SK-N-MC (cell line): ENCODE results near the gene RCOR3.
"Not testable (repeated sequence)": the region's sequence is repeated elsewhere in the genome, so short reads cannot be mapped to it uniquely, and the experiment has no call there.

Experiments used
- DNase-seq: peaks from one replicate; pipeline ENCODE4 v3.0.0-alpha.2; 2011; ENCODE audit warnings: low read depth, low spot score
- H3K27ac ChIP-seq: fragments of 200-600 bp; sonication (generic); 2 replicates; pipeline ENCODE4 v1.5.1; 2016; ENCODE audit warnings: mixed run types
- H3K36me3 ChIP-seq: fragments of 200-600 bp; sonication (generic); 2 replicates; pipeline ENCODE4 v1.6.1; 2017; ENCODE audit warnings: antibody characterized with exemption, low read length, mixed read lengths; ENCODE audit not compliant: insufficient read depth
- H3K4me3 ChIP-seq: fragments of 200-600 bp; sonication (generic); 2 replicates; pipeline ENCODE4 v1.5.1; 2016
- H3K9ac ChIP-seq: fragments of 200-600 bp; sonication (generic); 2 replicates; pipeline ENCODE4 v1.8.0; 2017; ENCODE audit warnings: mixed run types, mixed read lengths; ENCODE audit not compliant: insufficient read length
- H3K9me3 ChIP-seq: fragments of 200-600 bp; sonication (generic); 2 replicates; pipeline ENCODE4 v1.6.1; 2017; ENCODE audit warnings: low read depth, mild to moderate bottlenecking, antibody characterized with exemption, low read length, moderate library complexity, mixed read lengths
- EZH2 ChIP-seq: fragments of 200-600 bp; sonication (generic); IDR thresholded peaks from one replicate; pipeline ENCODE4 v1.6.1; 2017; ENCODE audit warnings: antibody characterized with exemption
- FOXP2 ChIP-seq: optimal IDR thresholded peaks from 2 replicates; pipeline ENCODE3; 2011; ENCODE audit warnings: mild to moderate bottlenecking, moderate library complexity; ENCODE audit not compliant: insufficient read depth; ENCODE audit errors: extremely low read length, control extremely low read depth
- POLR2AphosphoS5 ChIP-seq: IDR thresholded peaks from 2 replicates; pipeline ENCODE4 v1.6.1; 2012; ENCODE audit warnings: mild to moderate bottlenecking, low read depth, low read length, borderline replicate concordance

The RCOR3 gene

DNA sequence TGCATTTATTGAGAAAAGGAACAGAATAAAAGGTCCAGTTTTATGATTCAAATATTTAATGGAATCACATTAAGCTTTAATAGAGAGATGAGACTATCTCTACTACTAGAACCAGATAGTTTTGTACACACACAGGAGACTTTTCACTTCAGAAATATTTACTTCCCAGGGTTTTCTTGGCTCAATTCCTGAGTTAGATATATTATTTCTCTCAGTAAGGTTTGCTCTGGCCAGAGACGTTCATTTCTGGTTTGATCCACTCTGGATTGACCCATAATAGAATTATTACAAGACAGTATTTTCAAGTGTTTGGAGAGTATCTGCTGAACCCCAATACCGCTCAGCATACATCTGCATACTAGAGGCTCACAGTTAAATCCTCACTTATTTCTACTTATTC lies 1.3 kb upstream of the RCOR3 start:
- Histone ChIP-seq H3K9me3 (no peaks in the 10 kb centered on the region), H3K36me3 (peaks cover 4% of the 10 kb centered on the region), H3K27ac (peak overlapping the region; percentile 99), H3K9ac (peak overlapping the region; percentile 98), H3K4me3 (peak overlapping the region; percentile 98)
- no peak for DNase-seq
- TF ChIP-seq POLR2AphosphoS5, result no peak
- no peak for TF ChIP-seq EZH2
- TF ChIP-seq FOXP2, result no peak

DNA sequence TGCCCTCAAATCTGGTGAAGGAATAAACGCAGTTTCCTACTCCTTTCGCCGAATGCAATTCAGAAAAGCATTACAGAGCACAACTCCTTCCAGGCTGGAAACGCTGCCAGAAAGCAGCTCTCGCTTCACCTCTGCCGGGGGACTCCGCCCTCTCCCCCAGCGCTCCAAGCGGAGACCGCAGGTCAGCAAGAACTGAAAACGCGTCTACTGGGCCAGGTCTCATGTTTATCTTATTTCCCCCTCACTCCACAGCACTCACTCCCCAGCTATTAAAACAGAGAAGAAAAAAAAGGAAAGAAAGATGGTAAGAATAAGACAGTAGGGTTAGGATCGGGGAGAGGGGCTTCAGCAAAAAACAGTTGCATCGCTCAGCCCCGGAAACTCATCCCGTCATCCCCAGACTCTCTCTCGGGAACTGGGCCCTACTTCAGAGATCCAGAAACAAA lies 833 bp upstream of the RCOR3 start:
- Histone ChIP-seq H3K9ac (peak overlapping the region; percentile 98), H3K9me3 (no peaks in the 10 kb centered on the region), H3K4me3 (peak overlapping the region; percentile 98), H3K36me3 (peaks cover 5% of the 10 kb centered on the region), H3K27ac (peak overlapping the region; percentile 99)
- DNase-seq, result no peak
- no peak; the same call in 1 of the 2 replicates for TF ChIP-seq POLR2AphosphoS5
- no peak for TF ChIP-seq FOXP2
- TF ChIP-seq EZH2, result no peak

DNA sequence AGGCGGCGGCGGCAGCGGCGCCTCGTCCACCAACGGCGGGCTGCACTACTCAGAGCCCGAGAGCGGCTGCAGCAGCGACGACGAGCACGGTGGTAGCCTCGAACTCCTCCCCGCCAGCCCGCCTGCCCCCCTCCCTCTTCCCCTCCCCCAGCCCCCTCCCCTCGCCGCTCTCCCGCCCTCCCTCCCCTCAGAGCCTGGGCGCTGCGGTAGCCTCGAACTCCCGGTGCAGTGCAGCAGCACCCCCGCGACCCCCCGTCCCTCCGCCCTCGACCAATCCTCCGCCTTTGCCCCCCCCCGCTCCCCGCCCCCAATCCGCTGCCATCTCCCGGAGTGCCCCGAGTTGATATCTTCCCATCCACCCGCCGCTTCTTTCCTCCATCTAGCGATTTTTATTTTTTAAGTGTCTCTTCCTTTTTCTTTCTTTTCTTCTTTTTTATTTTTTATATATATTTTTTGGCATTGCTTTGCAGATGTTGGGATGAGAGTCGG lies 516 bp downstream of the RCOR3 start:
- H3K36me3 ChIP-seq, result peaks cover 15% of the 10 kb centered on the region
- peak overlapping the region; percentile 98 for H3K4me3 ChIP-seq
- no peaks in the 10 kb centered on the region for H3K9me3 ChIP-seq
- peak overlapping the region; percentile 97 for H3K27ac ChIP-seq
- DNase-seq, result no peak
- H3K9ac ChIP-seq, result peak overlapping the region; percentile 94
- TF ChIP-seq FOXP2, result no peak
- TF ChIP-seq EZH2, result no peak
- TF ChIP-seq POLR2AphosphoS5, result no peak

DNA sequence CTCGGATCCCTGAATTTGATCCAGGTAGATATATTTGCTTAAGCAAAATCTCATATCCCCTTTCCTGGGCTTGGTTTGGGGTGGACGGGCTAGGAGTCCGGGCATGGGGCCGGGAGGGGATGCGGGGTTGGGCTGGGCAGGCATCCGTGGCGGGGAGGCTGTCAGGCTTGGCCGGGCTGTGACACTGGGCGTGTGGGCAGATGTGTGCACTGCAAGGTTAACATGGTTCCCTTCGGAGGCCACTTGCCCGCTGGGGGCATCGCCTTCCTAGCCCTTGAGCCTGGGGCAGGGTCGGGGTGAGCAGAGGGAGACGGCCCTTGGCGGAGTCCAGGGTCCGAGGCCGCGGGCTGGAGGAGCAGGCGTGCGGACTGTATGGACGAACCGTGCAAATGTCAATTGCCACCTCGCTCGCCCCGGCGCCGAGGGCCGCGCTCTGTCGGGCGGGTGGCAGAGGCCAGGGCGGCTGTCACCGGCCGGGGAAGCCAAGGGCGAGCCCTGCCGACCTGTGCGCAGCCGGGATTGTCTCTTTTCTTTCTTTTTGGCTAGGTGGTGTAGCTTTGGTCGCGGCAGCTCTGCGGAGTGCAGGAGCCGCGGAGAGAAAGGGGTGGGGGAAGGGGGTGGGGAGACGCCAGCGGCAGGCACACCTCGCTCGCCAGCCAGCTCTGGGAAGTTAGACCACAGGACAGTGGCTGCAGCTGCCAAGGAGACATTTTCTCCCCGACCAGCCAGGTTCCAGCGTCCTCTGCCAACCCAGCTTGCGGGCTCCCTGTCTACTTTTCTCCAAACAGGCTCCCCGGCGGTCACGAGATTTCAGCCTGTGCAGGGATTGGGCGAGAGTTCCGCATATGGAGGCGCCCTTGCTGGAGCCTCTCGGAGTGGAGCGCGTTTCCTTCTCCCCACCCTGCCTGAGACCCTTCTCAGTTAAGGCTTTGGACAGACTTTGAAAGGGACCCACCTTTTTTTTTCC lies 1.3 kb downstream of the RCOR3 start:
- peak; percentile 87 for TF ChIP-seq POLR2AphosphoS5
- TF ChIP-seq FOXP2, result no peak
- no peak for TF ChIP-seq EZH2
- Histone ChIP-seq H3K27ac (peak overlapping the region; percentile 79), H3K4me3 (peak overlapping the region; percentile 98), H3K9me3 (no peaks in the 10 kb centered on the region), H3K9ac (peak overlapping the region; percentile 81), H3K36me3 (peaks cover 18% of the 10 kb centered on the region)
- no peak for DNase-seq

DNA sequence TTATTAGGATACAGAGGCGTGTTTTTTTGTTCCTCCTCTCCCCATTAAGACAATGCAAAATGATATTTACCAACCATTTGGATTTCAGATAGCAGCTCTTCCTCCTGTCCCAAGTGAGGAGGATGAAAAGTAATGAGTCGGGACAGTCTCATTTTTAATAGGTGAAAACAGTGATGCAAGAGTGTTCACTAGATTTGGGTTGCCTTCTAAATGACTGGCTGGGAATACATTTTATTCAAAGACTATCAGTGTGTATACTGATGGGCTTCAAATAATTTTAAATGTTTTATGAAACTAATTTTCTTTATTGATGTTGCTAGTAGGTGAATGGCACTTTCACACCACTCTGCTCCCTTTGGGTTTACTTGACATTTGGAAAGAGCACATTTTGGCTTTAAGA lies 2.1 kb downstream of the RCOR3 start:
- DNase-seq, result no peak
- Histone ChIP-seq H3K27ac (peak overlapping the region; percentile 79), H3K9me3 (no peaks in the 10 kb centered on the region), H3K9ac (peak overlapping the region; percentile 81), H3K4me3 (peak overlapping the region; percentile 98), H3K36me3 (peaks cover 18% of the 10 kb centered on the region)
- TF ChIP-seq EZH2, result no peak
- no peak for TF ChIP-seq POLR2AphosphoS5

DNA sequence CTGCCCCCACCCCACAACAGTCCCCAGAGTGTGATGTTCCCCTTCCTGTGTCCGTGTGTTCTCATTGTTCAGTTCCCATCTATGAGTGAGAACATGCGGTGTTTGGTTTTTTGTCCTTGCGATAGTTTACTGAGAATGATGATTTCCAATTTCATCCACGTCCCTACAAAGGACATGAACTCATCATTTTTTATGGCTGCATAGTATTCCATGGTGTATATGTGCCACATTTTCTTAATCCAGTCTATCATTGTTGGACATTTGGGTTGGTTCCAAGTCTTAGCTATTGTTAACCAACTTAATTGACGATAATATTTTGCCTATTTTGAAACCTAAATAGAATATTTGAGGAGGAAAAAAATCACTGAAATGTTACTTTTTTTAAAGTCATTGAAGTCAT lies 3.9 kb downstream of the RCOR3 start:
- H3K9me3 ChIP-seq, H3K9ac ChIP-seq, H3K4me3 ChIP-seq, H3K27ac ChIP-seq, DNase-seq: not testable (repeated sequence)
- peaks cover 29% of the 10 kb centered on the region for H3K36me3 ChIP-seq

DNA sequence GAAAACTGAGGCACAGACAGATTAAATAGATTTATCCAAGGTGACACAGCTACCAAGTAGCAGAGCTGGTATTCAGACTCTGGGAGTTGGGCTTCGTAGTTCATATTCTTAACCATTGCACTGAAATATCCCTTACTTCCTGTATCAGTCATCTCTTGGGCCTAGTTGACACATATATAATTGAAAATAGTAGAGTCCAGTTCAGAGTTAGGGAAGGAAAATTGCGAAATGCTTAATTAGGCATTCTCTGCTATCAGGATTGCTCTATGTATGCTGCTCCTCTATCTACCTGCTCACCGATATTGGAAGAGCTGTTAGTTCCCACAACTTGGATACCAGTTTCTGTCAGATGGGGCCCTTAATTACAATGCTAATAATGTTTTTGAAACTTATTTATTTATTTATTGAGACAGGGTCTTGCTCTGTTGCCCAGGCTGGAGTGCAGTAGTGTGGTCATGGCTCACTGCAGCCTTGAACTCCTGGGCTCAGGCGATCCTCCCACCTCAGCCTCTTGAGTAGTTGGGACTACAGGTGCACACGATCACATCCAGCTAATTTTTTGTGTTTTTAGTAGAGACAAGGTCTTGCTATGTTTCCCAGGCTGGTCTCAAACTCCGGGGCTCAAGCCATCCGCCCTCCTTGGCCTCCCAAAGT lies 8.2 kb downstream of the RCOR3 start:
- Histone ChIP-seq H3K36me3 (peaks cover 40% of the 10 kb centered on the region), H3K4me3 (no peak overlapping the region), H3K9ac (no peak overlapping the region), H3K27ac (no peak overlapping the region), H3K9me3 (no peaks in the 10 kb centered on the region)
- no peak for TF ChIP-seq POLR2AphosphoS5
- no peak for TF ChIP-seq EZH2
- no peak for DNase-seq

DNA sequence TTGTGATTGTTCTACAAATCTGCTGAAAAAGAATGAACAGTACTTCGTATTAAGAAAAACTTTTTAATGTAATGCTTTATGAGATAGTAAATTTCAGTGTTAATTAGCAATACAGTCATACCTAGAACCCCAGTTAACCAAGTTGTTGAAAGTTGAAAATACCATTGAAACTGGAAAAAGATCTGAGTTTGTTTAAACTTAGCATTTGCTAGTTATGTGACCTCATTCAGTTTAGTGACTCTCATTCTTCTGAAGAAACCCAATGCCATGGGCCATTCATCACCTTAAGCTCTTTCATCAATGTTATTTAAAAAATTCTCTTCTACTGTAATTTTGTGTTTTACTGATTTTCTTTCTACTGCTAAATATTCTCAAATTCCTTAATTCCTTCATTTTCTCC lies 20.2 kb downstream of the RCOR3 start:
- Histone ChIP-seq H3K36me3 (peaks cover 56% of the 10 kb centered on the region), H3K27ac (no peak overlapping the region), H3K9me3 (no peaks in the 10 kb centered on the region), H3K9ac (no peak overlapping the region), H3K4me3 (no peak overlapping the region)
- TF ChIP-seq EZH2 (no peak), FOXP2 (no peak), POLR2AphosphoS5 (no peak)
- DNase-seq, result no peak

DNA sequence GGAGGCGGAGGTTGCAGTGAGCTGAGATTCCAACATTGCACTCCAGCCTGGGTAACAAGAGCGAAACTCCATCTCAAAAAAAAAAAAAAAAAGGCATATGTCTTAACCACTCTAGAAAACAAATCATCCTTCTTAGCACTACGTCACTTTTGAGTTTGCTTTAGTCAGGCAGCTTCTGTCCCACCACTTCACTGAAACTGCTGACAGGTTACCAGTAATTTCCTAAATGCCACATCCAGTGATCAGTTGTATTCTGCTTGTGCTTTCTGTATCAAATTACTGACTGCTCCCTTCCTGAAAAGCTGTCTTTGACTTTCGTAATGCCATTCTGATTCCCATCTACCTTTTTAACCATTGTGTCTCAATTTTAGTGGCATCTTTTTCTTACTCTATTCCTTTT lies 21.7 kb downstream of the RCOR3 start:
- Histone ChIP-seq H3K36me3 (peaks cover 59% of the 10 kb centered on the region), H3K9me3 (no peaks in the 10 kb centered on the region), H3K27ac (peak overlapping the region; percentile 83), H3K4me3 (no peak overlapping the region), H3K9ac (no peak overlapping the region)
- no peak for DNase-seq
- TF ChIP-seq FOXP2, result no peak
- TF ChIP-seq EZH2, result no peak
- no peak for TF ChIP-seq POLR2AphosphoS5
